Adipocyte (in vitro differentiated cells): ENCODE measurements around the gene KLHL34.

Experiments used
- DNase-seq: peaks from one replicate; pipeline ENCODE4 v3.0.0-alpha.2; 2015; ENCODE audit warnings: low read depth
- H3K27me3 ChIP-seq: replicated peaks from 2 replicates; pipeline ENCODE4 v1.7.0; 2013; ENCODE audit warnings: mild to moderate bottlenecking, low read length, moderate library complexity; ENCODE audit not compliant: control insufficient read depth, insufficient read depth
- H3K36me3 ChIP-seq: 2 replicates; pipeline ENCODE4 v1.7.0; 2013; ENCODE audit warnings: low read length, mild to moderate bottlenecking, moderate library complexity; ENCODE audit not compliant: control insufficient read depth, insufficient read depth, severe bottlenecking
- H3K4me1 ChIP-seq: 2 replicates; pipeline ENCODE4 v1.7.0; 2013; ENCODE audit warnings: mild to moderate bottlenecking, low read length, moderate library complexity; ENCODE audit not compliant: control insufficient read depth, insufficient read depth
- H3K4me3 ChIP-seq: 2 replicates; pipeline ENCODE4 v1.7.0; 2013; ENCODE audit warnings: mild to moderate bottlenecking, low read length, moderate library complexity
- H3K9ac ChIP-seq: 2 replicates; pipeline ENCODE4 v1.7.0; 2013; ENCODE audit warnings: mild to moderate bottlenecking, low read length, moderate library complexity
- H3K9me3 ChIP-seq: 2 replicates; pipeline ENCODE4 v1.7.0; 2013; ENCODE audit warnings: mild to moderate bottlenecking, low read length, moderate library complexity; ENCODE audit not compliant: control insufficient read depth

KLHL34 gene

DNA sequence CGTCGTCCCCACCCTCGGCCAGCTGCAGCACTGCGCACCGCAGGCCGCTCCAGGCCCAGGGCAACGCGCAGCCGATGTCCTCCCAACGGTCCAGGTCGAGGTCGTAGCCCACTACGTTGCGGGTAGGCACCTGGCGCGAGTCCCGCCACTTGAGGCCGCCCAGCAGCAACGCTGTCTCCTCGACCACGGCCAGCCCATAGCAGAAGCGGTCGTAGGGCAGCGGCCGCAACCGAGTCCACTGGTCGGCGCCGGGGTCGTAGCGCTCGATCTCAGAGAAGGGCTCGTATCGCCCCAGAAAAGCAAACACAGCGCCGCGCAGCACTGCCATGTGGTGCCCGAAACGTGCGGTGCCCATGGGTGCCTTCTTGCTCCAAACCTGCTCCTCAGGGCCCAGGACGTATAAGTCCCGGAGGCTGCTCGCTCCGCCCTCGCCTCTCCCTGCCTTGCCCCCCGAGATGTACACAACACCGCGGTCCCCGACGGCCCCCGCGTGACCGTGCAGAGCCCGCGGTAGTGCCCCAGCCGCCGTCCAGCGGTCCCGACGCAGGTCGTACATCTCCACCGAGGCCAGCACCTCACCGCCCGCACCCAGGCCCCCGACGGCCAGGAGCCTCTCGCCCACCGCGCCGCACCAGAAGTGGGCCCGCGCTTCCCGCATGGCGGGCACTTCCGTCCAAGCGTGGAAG lies 2.1 kb downstream of the KLHL34 start:
- H3K36me3 ChIP-seq, result no peaks in the 10 kb centered on the region
- no peaks in the 10 kb centered on the region for H3K9me3 ChIP-seq
- H3K9ac ChIP-seq, result no peak overlapping the region
- no peak overlapping the region for H3K4me3 ChIP-seq
- no peaks in the 10 kb centered on the region for H3K27me3 ChIP-seq
- H3K4me1 ChIP-seq, result no peaks in the 10 kb centered on the region
- DNase-seq, result no peak

GRCh38 chrX:21645886-21646285 lies 12.2 kb downstream of the KLHL34 start:
- no peaks in the 10 kb centered on the region for H3K27me3 ChIP-seq
- H3K9ac ChIP-seq, result no peak overlapping the region
- no peaks in the 10 kb centered on the region for H3K36me3 ChIP-seq
- no peaks in the 10 kb centered on the region for H3K4me1 ChIP-seq
- no peak for DNase-seq
- H3K9me3 ChIP-seq, result no peaks in the 10 kb centered on the region
- no peak overlapping the region for H3K4me3 ChIP-seq

DNA sequence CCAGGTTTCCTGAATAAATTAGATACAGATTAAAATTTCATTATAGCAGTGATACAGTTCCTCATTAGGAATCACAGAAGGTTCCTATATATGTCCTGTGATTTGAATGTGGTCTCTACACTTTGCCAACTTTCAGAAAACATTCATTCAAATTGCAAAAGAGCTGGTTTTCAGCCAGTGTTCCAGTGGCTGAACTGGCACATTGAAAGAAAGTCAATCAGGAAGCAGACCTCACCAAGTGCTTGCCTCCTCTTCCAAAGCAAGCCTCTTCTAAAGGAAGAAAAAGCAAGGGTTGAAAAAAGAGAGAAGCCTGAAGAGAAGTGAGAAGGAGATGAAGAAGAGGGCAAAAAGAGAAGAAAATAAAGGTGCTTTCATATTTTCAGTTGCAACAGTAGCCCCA lies 12.7 kb downstream of the KLHL34 start:
- no peak overlapping the region for H3K9ac ChIP-seq
- H3K27me3 ChIP-seq, result no peaks in the 10 kb centered on the region
- no peak for DNase-seq
- H3K9me3 ChIP-seq, result no peaks in the 10 kb centered on the region
- H3K36me3 ChIP-seq, result no peaks in the 10 kb centered on the region
- H3K4me1 ChIP-seq, result no peaks in the 10 kb centered on the region
- no peak overlapping the region for H3K4me3 ChIP-seq

- no peak for DNase-seq
- no peak overlapping the region for H3K9ac ChIP-seq
- no peaks in the 10 kb centered on the region for H3K27me3 ChIP-seq
- H3K36me3 ChIP-seq, result no peaks in the 10 kb centered on the region
- H3K4me3 ChIP-seq, result no peak overlapping the region
- H3K4me1 ChIP-seq, result no peaks in the 10 kb centered on the region
- H3K9me3 ChIP-seq, result no peaks in the 10 kb centered on the region
Measured at GRCh38 chrX:21639775-21640174, 18.4 kb downstream of the KLHL34 start.

GRCh38 chrX:21638311-21638710 lies 19.8 kb downstream of the KLHL34 start:
- Histone ChIP-seq H3K27me3 (no peaks in the 10 kb centered on the region), H3K4me1 (no peaks in the 10 kb centered on the region), H3K36me3 (no peaks in the 10 kb centered on the region), H3K9me3 (no peaks in the 10 kb centered on the region), H3K9ac (no peak overlapping the region), H3K4me3 (no peak overlapping the region)
- DNase-seq, result no peak

DNA sequence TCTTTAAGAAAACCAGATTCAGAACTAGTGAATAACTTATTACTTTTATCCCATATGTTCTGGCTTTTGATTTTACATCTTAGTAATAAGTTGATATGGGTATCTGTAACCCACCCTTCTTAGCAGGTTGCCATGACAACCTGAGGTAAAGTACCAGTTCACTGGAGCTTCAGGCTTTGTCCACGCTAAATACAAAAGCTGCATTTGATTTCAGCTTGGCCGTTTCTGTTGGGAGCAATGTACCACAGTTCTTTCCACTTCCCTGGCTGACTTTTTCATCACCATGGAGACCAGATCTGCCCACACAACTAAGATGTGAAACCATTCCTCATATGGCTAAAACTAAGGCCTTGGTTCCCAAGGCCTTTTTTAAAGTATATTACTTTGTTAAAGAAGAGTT lies 26.1 kb downstream of the KLHL34 start:
- no peaks in the 10 kb centered on the region for H3K4me1 ChIP-seq
- DNase-seq, result no peak
- no peak overlapping the region for H3K9ac ChIP-seq
- H3K36me3 ChIP-seq, result no peaks in the 10 kb centered on the region
- no peaks in the 10 kb centered on the region for H3K9me3 ChIP-seq
- H3K27me3 ChIP-seq, result no peaks in the 10 kb centered on the region
- H3K4me3 ChIP-seq, result no peak overlapping the region

- no peak for DNase-seq
Measured at GRCh38 chrX:21623778-21624501, 34.2 kb downstream of the KLHL34 start.

DNA sequence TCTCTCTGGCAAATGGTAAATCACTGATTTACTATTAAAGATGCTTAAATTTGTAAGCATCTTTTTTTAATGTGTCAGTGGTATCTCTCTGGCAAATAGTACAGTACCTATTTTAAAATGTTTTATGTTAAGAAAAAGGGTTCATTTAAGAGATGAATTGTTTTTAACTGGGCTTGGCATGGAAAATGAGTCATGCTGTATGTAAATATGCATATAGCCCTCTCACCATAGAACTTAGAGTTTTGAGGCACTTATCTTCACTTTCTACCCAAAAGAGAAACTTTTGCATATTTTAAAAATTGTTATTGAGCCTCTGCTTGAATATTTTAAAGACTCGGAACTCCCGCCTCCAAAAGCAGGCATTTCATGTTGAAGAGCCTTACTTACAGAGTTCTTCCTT lies 37.9 kb downstream of the KLHL34 start:
- no peaks in the 10 kb centered on the region for H3K9me3 ChIP-seq
- H3K27me3 ChIP-seq, result no peaks in the 10 kb centered on the region
- H3K36me3 ChIP-seq, result no peaks in the 10 kb centered on the region
- H3K4me1 ChIP-seq, result no peaks in the 10 kb centered on the region
- no peak overlapping the region for H3K4me3 ChIP-seq
- no peak overlapping the region for H3K9ac ChIP-seq
- no peak for DNase-seq

More at GRCh38 chrX:21623778-21624501, 34.2 kb downstream of the KLHL34 start:
- Histone ChIP-seq H3K36me3 (no peaks in the 10 kb centered on the region), H3K9ac (no peak overlapping the region), H3K9me3 (no peaks in the 10 kb centered on the region), H3K4me3 (no peak overlapping the region), H3K4me1 (no peaks in the 10 kb centered on the region), H3K27me3 (no peaks in the 10 kb centered on the region)

DNA sequence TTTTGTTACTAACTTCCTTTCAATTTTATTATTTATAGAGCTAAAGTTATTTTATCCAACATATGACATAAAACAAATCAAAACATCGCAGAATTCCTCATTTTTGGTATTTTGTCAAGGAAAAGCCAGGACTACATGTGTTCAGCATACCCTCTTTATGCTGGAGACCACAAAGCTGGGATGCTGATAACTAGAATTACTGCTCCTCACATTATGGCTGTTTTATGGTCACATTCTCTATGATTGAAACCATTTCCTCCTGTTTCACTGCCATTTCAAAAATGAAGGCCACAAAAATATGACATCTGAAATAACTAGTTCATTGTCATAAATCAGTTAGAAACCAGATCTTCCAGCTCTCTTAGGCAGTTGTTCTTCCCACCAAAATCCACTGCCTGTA lies 41.7 kb downstream of the KLHL34 start:
- H3K4me3 ChIP-seq, result no peak overlapping the region
- H3K9ac ChIP-seq, result no peak overlapping the region
- no peaks in the 10 kb centered on the region for H3K4me1 ChIP-seq
- no peaks in the 10 kb centered on the region for H3K9me3 ChIP-seq
- DNase-seq, result no peak
- no peaks in the 10 kb centered on the region for H3K36me3 ChIP-seq
- H3K27me3 ChIP-seq, result no peaks in the 10 kb centered on the region

GRCh38 chrX:21612154-21612553 lies 46.0 kb downstream of the KLHL34 start:
- Histone ChIP-seq H3K27me3 (no peaks in the 10 kb centered on the region), H3K9ac (no peak overlapping the region)

DNA sequence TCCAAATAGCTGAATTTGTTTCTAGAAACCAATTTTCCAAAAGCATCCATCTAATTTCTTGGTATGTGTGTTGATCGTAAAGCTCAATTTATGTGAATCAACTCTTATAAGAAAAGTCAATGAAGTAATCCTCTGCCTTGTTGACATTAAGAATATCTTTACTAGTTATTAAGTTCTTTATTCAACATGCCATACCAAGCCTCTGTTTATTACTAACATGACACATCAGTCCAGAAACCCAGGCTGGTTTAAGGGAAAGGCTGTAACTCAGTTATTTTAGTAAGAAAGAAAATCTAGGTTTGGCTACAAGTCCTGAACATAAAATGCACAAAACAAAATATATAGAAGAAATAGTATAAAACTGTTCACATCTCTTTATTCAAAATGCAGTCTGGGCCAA lies 48.0 kb downstream of the KLHL34 start:
- H3K4me1 ChIP-seq, result no peaks in the 10 kb centered on the region
- H3K4me3 ChIP-seq, result no peak overlapping the region
- no peaks in the 10 kb centered on the region for H3K36me3 ChIP-seq
- no peak overlapping the region for H3K9ac ChIP-seq
- no peak for DNase-seq
- no peaks in the 10 kb centered on the region for H3K27me3 ChIP-seq
- H3K9me3 ChIP-seq, result no peaks in the 10 kb centered on the region

More at GRCh38 chrX:21612154-21612553, 46.0 kb downstream of the KLHL34 start:
- Histone ChIP-seq H3K4me3 (no peak overlapping the region), H3K36me3 (no peaks in the 10 kb centered on the region), H3K9me3 (no peaks in the 10 kb centered on the region), H3K4me1 (no peaks in the 10 kb centered on the region)
- DNase-seq, result no peak
